Naive thymus-derived CD8-positive, alpha-beta T cell (primary cell): ENCODE data around the gene CCDC175. TPM values are rescaled to one million over a fixed set of nuclear protein-coding genes. Genes with fewer than 3 reads are reported as not detected.

Experiments used
- ATAC-seq, 2 donors: fragments of 150-1000 bp; cut with Tn5 transposase in 1 of 2; sonication (Bioruptor Pico), chemical (Tn5 transposase) in 1 of 2; 1 replicate in 1 of 2; 2 replicates in 1 of 2; pipeline ENCODE4 v1.10.0; 2021; ENCODE audit warnings: mild to moderate bottlenecking in 2 of 2, moderate library complexity in 2 of 2
- POLR2A ChIA-PET: fragments of 350-600 bp; sonication (Branson Sonifier 250); formaldehyde crosslinking; loops from one replicate; lab custom pipeline; 2021; ENCODE audit warnings: antibody characterized with exemption; lab: Charles Lee
- DNase-seq, 10 donors: peaks; one replicate each; pipeline versions ENCODE4 v3.0.0 to v3.0.0-alpha.2; 2020 to 2022
- H3K27ac Mint-ChIP-seq, 10 donors: one replicate each; pipeline ENCODE4 v1.8.0; 2020 to 2022; ENCODE audit warnings: mild to moderate bottlenecking in 10 of 10, mixed read lengths in 10 of 10, moderate library complexity in 4 of 10, inconsistent platforms in 1 of 10
- H3K27me3 Mint-ChIP-seq, 5 donors: one replicate each; pipeline ENCODE4 v1.8.0; 2021 to 2022; ENCODE audit warnings: mixed read lengths in 5 of 5
- H3K36me3 Mint-ChIP-seq, 3 donors: one replicate each; pipeline ENCODE4 v1.8.0; 2020 to 2022; ENCODE audit warnings: mixed read lengths in 3 of 3, mild to moderate bottlenecking in 2 of 3, inconsistent platforms in 1 of 3
- H3K4me1 Mint-ChIP-seq, 4 donors: one replicate each; pipeline ENCODE4 v1.8.0; 2021 to 2022; ENCODE audit warnings: mixed read lengths in 4 of 4
- H3K4me3 Mint-ChIP-seq, 10 donors: one replicate each; pipeline ENCODE4 v1.8.0; 2020 to 2022; ENCODE audit warnings: mild to moderate bottlenecking in 10 of 10, mixed read lengths in 10 of 10, moderate library complexity in 6 of 10, inconsistent platforms in 1 of 10
- H3K9me3 Mint-ChIP-seq, 9 donors: one replicate each; pipeline ENCODE4 v1.8.0; 2020 to 2022; ENCODE audit warnings: mixed read lengths in 9 of 9, mild to moderate bottlenecking in 3 of 9, inconsistent platforms in 1 of 9, moderate library complexity in 1 of 9
- polyA plus RNA-seq, 3 donors: library from polyadenylated mRNA; unstranded; fragments of 300-500 nt; fragmentation: Illumina TruSeq; gene quantifications; one replicate each; pipeline ENCODE4 v1.2.3, GENCODE V29; 2021
- total RNA-seq, 8 experiments: library from RNA in 2 of 8; stranded (reverse) in 2 of 8; gene quantifications; one replicate each; pipeline ENCODE4 v1.2.3 and lab custom pipeline; 2021 to 2026

CCDC175 gene
- total and polyA plus RNA-seq, 5 experiments from 2014 or later = not detected

DNA sequence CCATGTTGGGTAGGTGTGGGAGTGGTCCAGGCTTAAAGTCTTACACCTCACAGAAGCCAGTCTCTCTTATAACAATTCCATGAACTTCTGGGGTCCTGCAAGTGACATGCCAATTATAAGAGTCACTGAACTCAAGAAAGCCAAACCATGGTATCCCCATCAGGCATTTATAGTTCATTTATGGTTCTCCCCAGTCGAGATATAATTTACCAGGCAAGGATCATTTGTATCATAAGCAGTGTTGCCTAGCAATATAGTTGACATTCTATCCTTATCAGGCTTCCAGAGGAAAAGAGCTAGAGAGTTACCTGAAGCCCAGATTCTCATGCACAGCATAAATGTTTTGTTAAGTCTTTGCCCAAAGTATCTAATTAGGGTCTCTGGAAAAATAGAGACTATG is 84.2 kb downstream of the CCDC175 start:
- no peaks in the 10 kb centered on the region for H3K27me3 Mint-ChIP-seq
- ATAC-seq (no peak), DNase-seq (no peak)
- H3K27ac Mint-ChIP-seq = no peak overlapping the region
- H3K4me1 Mint-ChIP-seq = peaks cover 23 to 40% (median 38%) of the 10 kb centered on the region in 4 donors
- no peak overlapping the region for H3K4me3 Mint-ChIP-seq
- POLR2A ChIA-PET = interaction anchor here (0.7 to 1.1 kb wide), 2 partner anchors 29 to 31 kb away, joined by 4 to 5 read pairs; no protein-coding TSS in a partner anchor
- H3K36me3 Mint-ChIP-seq = peaks cover 28 to 84% (median 31%) of the 10 kb centered on the region in 3 donors
- no peaks in the 10 kb centered on the region for H3K9me3 Mint-ChIP-seq

DNA sequence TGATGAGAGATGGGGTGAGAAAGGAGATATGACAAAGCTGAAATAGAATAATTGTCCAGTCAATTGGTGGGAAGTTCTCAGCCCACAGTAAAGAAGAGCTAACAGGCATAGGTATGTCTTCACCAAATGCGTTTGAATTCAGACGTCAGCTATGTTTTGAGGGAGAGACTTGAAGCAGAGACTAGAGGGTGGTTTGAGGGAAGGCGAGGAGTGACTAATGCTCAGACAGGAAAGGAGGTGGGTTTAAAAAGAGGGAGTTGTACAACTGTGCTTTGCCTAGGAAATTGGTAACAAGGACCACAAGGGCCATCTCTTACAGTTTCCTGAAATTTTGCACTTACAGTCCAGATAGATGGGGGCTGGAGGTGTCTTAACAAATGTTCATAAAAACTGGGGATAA is 85.9 kb downstream of the CCDC175 start:
- peaks cover 26 to 75% (median 31%) of the 10 kb centered on the region in 3 donors for H3K36me3 Mint-ChIP-seq
- no peaks in the 10 kb centered on the region for H3K27me3 Mint-ChIP-seq
- no peak for DNase-seq
- H3K27ac Mint-ChIP-seq = no peak overlapping the region
- ATAC-seq = no peak
- POLR2A ChIA-PET = no interaction called here
- H3K4me3 Mint-ChIP-seq = no peak overlapping the region
- no peaks in the 10 kb centered on the region for H3K9me3 Mint-ChIP-seq
- peaks cover 22 to 48% (median 40%) of the 10 kb centered on the region in 4 donors for H3K4me1 Mint-ChIP-seq

DNA sequence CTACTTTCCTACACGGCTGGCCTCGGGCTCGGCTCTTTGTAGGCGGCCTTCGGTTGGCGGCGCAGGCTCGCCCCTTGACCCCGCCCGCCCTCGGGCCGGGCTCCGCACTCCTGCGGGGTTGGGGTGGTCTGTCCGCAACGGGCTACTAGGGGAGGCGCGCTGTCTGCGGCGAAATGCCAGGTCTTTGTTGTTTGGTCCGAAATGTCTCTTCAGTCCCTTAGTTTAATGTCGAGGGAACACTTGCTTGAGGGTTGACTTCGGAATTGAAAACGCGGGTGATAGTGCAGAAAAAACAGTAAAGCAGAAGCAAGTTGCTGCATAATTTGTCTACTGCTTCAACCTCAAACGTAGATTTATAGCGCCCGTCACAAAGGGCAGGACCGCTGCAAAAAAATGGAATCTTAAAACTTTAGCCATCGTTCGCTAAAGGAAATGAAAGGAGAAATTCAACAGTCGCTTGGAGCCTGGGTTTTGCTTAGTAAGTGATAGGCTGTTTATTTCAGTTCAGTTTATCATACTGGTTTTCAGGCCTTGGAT is 91.9 kb downstream of the CCDC175 start:
- Mint-ChIP-seq H3K4me3 (peak overlapping the region; percentile 86 to 99 (median 96)), H3K27me3 (no peaks in the 10 kb centered on the region), H3K27ac (peak overlapping the region; percentile 75 to 98 (median 94)), H3K9me3 (no peaks in the 10 kb centered on the region), H3K36me3 (peaks cover 8 to 20% (median 14%) of the 10 kb centered on the region in 3 donors), H3K4me1 (peaks cover 36 to 78% (median 68%) of the 10 kb centered on the region in 4 donors)
- DNase-seq (no peak), ATAC-seq (peak; percentile 54 to 61)
- POLR2A ChIA-PET = interaction anchor here (1.2 to 2.8 kb wide), 7 partner anchors 12 to 1187 kb away, joined by 3 to 20 read pairs (median 6); partner anchors contain the start of genes DAAM1, GPR135, KIAA0586 and PPM1A

DNA sequence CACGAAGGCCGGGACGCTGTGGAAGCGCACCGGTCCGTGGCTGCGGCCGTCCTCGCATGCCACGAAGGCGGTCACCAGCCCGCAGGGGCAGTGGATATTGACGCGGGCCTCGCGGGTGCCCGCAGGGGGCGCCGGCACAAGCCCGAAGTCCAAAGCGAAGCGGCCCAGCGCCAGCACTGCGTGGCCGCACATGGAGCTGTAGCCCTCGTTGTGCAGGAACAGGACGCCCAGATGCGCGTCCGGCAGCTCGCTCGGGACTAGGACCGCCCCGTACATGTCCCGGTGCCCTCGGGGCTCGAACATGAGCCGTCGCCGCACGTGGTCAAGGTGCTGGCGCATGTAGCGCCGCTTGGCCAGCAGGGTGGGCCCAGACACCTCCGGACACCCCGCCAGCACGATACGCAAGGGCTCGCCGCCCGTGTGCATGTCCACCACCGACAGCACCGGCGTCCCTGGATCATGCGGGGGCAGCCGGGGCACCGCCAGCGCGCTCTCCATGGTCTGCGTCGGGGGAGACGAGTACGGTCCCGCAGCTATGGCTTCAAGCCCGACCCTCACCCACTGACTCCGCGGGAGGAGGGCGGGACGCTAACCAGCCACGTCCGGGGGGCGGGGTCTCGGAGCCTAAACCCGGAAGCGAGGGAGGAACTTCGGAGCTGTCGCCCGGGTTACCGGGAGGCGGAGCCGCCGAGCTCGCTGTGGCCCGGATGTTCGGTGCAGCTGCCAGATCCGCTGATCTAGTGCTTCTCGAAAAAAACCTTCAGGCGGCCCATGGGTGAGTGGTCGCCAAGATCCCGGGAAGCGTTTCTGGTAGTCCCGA is 92.6 kb downstream of the CCDC175 start, which contains the start of the genes JKAMP and L3HYPDH:
Gene JKAMP, plus strand, starts transcription at position 699 of the 820 bp plus-strand sequence. Its CDS starts 73 bp downstream, at position 772.
Gene L3HYPDH, minus strand, starts transcription at position 590 of the 820 bp plus-strand sequence. Its CDS starts 92 bp downstream, at position 498.
- no peaks in the 10 kb centered on the region for H3K9me3 Mint-ChIP-seq
- no peaks in the 10 kb centered on the region for H3K27me3 Mint-ChIP-seq
- peak within 1 kb of the TSS; percentile 75 to 98 (median 94) for H3K27ac Mint-ChIP-seq
- POLR2A ChIA-PET = interaction anchor here (1.0 to 2.8 kb wide), 9 partner anchors 11 to 1187 kb away, joined by 3 to 20 read pairs (median 5); partner anchors contain the start of genes DAAM1, GPR135, KIAA0586 and PPM1A
- H3K36me3 Mint-ChIP-seq = peaks cover 1 to 14% (median 8%) of the 10 kb centered on the region in 3 donors
- ATAC-seq = peak; percentile 90 to 94
- H3K4me1 Mint-ChIP-seq = peaks cover 32 to 73% (median 65%) of the 10 kb centered on the region in 4 donors
- DNase-seq = peak; percentile 94 to 99 (median 96)
- peak within 1 kb of the TSS; percentile 86 to 99 (median 96) for H3K4me3 Mint-ChIP-seq

DNA sequence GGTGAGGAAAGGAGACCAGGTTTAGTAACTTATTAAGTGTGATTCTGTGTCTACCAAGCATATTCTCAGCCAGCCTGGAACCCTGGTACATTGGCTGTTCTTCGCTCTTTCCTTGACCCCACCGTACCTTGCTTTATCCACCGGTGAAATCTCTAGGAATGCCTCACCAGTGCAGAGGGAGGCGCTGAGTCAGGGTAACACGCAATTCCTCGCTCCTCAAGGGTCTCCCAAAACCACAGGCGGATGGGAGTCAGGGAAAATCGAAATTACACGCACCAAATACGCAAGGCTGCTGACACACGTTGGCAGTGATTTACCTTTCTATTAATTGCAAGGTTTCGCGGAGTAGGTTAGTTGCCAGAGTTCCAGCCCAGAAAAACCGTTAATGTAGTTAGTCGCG is 93.2 kb downstream of the CCDC175 start:
- DNase-seq (no peak), ATAC-seq (no peak)
- Mint-ChIP-seq H3K27ac (peak overlapping the region; percentile 54 to 94 (median 80)), H3K27me3 (no peaks in the 10 kb centered on the region), H3K4me3 (peak overlapping the region; percentile 86 to 99 (median 96)), H3K4me1 (peaks cover 28 to 71% (median 62%) of the 10 kb centered on the region in 4 donors), H3K9me3 (no peaks in the 10 kb centered on the region), H3K36me3 (peaks cover 0 to 11% (median 3%) of the 10 kb centered on the region in 3 donors)
- POLR2A ChIA-PET = interaction anchor here (1.0 to 2.8 kb wide), 9 partner anchors 11 to 1186 kb away, joined by 3 to 20 read pairs (median 5); partner anchors contain the start of genes DAAM1, GPR135, KIAA0586 and PPM1A

DNA sequence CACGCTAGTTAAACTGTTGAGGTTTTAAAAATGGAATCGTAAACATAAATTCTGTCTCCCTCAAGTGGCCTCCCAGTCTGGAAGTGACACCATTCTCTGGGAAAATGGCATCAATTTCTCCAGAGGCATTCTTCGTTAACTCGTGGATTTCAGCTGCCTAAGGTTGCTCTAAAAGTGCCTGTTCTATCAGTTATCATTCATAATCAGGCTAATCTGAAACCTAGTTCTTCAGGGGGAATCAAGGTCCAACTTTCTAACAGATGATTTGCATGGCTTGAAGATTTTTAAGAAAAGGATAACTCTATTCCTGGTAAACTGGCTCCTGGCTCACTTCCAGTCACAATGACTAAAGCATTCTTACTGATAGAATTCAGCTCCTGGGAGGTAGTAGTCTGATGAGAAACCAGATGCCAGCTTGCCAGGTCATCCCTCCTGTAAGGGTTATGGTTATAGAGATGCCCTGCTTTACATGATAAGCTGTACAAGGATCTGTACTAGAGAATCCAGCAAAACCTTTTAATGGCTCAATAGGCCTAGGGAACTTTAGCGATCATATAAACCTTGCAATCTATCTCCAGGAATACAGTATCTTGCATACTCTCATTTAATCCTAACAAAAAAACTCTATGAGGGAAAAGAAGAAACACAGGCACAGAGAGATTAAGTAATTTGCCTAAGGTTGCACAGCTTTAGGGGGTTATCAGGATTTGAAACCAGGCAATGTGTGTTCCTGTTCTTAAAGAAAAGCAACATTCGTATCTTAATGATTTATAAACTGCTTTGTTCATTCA is 93.9 kb downstream of the CCDC175 start:
- Mint-ChIP-seq H3K36me3 (peaks cover 0 to 9% (median 0%) of the 10 kb centered on the region in 3 donors), H3K27me3 (no peaks in the 10 kb centered on the region), H3K27ac (peak overlapping the region; percentile 54 to 94 (median 80)), H3K9me3 (no peaks in the 10 kb centered on the region), H3K4me3 (peak overlapping the region; percentile 86 to 99 (median 96)), H3K4me1 (peaks cover 27 to 68% (median 59%) of the 10 kb centered on the region in 4 donors)
- POLR2A ChIA-PET = interaction anchor here (1.7 to 2.8 kb wide), 2 partner anchors 18 to 766 kb away, joined by 12 to 20 read pairs; partner anchors contain the start of genes GPR135 and PPM1A
- ATAC-seq = no peak
- DNase-seq = no peak

DNA sequence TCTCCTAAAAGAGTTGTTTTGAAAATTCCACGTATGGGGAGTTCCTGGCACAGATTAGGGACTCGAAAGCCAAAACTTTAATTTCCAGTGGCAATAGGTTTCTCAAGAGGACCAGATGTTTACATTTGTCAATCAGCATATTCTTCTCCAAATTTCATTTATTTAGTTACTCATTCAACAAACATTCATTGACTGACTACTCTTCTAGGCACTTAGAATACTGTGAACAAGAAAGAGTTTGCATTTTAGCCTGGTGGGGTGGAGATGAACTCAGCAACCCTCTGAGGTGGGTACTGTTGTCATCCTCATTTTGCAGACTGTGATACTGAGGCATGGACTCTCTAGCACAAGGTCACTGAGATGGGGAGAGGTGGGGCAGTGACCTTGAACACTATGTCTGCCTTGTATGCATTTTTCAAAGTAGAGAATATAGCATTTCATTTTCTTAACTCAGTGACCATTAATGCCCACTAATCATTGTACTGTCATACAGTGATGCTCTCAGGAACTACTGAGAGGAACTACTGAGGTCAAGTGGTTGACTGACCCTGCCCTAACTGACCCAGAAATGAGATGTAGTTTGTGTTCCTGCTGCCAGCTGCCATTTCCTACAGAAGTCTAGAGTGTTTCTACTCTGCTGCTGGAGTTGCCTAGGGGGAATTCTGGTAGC is 94.6 kb downstream of the CCDC175 start:
- DNase-seq (no peak), ATAC-seq (no peak)
- peak overlapping the region in 4 of 10 donors; percentile 25 to 93 (median 74) for H3K27ac Mint-ChIP-seq
- no peaks in the 10 kb centered on the region for H3K9me3 Mint-ChIP-seq
- no peaks in the 10 kb centered on the region for H3K27me3 Mint-ChIP-seq
- POLR2A ChIA-PET = interaction anchor here (2.8 kb wide), 1 partner anchor 17 kb away, joined by 20 read pairs; the partner anchor contains the start of gene GPR135
- H3K4me1 Mint-ChIP-seq = peaks cover 29 to 67% (median 62%) of the 10 kb centered on the region in 4 donors
- H3K4me3 Mint-ChIP-seq = peak overlapping the region; percentile 6 to 99 (median 94)
- H3K36me3 Mint-ChIP-seq = peaks cover 0 to 10% (median 0%) of the 10 kb centered on the region in 3 donors

DNA sequence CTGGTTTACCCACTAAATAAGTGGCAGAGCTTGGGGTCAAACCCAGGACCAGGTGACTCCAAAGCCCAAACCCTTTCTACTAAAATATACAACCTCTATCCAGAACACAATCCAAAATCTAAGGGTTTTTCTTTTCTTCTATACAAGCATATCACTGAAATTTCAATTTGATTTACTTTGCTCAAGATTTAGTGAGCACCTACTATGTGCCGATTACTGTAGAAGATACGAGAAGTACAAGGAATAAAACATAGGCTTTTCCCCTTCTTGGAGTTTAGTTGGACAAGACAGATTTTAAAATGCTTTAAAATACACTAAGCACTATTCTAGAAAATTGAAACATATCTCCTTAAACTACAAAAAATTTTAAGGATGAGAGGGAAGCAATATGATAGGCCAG is 95.2 kb downstream of the CCDC175 start:
- no peaks in the 10 kb centered on the region for H3K27me3 Mint-ChIP-seq
- H3K36me3 Mint-ChIP-seq = peaks cover 0 to 12% (median 0%) of the 10 kb centered on the region in 3 donors
- POLR2A ChIA-PET = no interaction called here
- no peak for ATAC-seq
- peaks cover 30 to 65% (median 62%) of the 10 kb centered on the region in 4 donors for H3K4me1 Mint-ChIP-seq
- no peaks in the 10 kb centered on the region for H3K9me3 Mint-ChIP-seq
- peak overlapping the region in 3 of 10 donors; percentile 7 to 23 (median 8) for H3K4me3 Mint-ChIP-seq
- peak overlapping the region in 2 of 10 donors; percentile 7 to 24 for H3K27ac Mint-ChIP-seq
- DNase-seq = no peak

DNA sequence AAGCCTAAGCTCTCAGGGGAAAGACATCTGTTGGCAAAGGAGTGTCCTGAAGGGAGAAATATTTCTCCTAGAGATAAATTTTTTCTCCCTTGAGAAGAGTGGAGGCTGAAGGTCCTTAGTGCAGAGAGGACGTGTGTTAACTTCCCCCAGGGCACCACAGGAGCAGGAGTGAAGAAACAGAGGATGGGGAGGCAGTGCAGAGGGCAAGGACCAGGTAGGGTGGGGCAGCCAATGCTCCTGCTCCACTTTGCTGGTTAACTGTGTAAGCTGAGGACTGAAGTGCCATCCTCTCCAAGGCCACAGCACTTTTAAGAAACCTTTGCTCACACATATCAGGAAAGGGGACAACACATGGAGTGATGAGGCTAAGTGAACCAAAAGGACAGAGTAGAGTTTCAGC is 96.4 kb downstream of the CCDC175 start:
- H3K27me3 Mint-ChIP-seq = no peaks in the 10 kb centered on the region
- H3K4me3 Mint-ChIP-seq = peak overlapping the region in 1 of 10 donors; percentile 36
- H3K4me1 Mint-ChIP-seq = peaks cover 30 to 61% (median 51%) of the 10 kb centered on the region in 4 donors
- POLR2A ChIA-PET = no interaction called here
- peaks cover 0 to 22% (median 0%) of the 10 kb centered on the region in 3 donors for H3K36me3 Mint-ChIP-seq
- H3K27ac Mint-ChIP-seq = peak overlapping the region in 5 of 10 donors; percentile 12 to 79 (median 48)
- H3K9me3 Mint-ChIP-seq = no peaks in the 10 kb centered on the region
- ATAC-seq (no peak), DNase-seq (no peak)

DNA sequence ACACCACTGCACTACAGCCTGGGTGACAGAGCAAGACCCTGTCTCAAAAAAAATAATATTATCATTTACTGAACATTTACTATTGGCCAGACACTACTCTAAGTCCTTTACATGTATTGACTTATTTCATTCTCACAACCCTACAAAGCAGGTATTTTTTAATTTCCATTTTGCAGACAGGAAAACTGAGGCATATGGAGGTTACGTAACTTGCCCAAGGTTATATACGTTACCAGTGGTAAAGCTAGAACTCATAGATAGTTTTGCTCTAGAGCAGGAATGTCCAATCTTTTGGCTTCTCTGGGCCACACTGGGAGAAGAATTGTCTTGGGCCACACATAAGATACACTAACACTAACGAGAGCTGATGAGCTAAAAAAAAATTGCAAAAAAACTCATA is 98.1 kb downstream of the CCDC175 start:
- DNase-seq = no peak
- peaks cover 0 to 30% (median 0%) of the 10 kb centered on the region in 3 donors for H3K36me3 Mint-ChIP-seq
- H3K27ac Mint-ChIP-seq = no peak overlapping the region
- no peaks in the 10 kb centered on the region for H3K27me3 Mint-ChIP-seq
- no peak overlapping the region for H3K4me3 Mint-ChIP-seq
- no peaks in the 10 kb centered on the region for H3K9me3 Mint-ChIP-seq
- POLR2A ChIA-PET = no interaction called here
- peaks cover 30 to 58% (median 46%) of the 10 kb centered on the region in 4 donors for H3K4me1 Mint-ChIP-seq
- no peak for ATAC-seq

DNA sequence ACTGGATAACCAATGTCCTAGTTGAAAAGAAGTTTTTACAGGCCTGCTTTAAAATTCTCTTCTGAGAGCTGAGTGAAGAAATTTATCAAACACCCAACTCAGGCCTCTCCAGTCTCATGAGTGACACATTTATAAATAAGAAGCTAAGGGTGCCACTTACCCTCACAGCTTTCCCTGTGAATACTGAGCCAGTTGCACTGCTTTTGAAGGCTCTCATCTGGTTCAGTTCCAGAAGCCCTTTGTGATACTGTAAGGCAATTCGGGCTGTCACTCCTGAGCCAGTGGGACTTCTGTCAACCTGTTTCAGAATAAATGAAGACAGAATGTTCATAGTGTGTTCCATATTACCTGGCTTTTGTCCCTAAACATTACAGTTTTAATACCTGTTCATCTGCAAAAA is 100.9 kb downstream of the CCDC175 start:
- peaks cover 0 to 42% (median 0%) of the 10 kb centered on the region in 3 donors for H3K36me3 Mint-ChIP-seq
- H3K4me3 Mint-ChIP-seq = no peak overlapping the region
- ATAC-seq (no peak), DNase-seq (no peak)
- H3K4me1 Mint-ChIP-seq = peaks cover 13 to 30% (median 23%) of the 10 kb centered on the region in 4 donors
- no peaks in the 10 kb centered on the region for H3K27me3 Mint-ChIP-seq
- POLR2A ChIA-PET = no interaction called here
- H3K9me3 Mint-ChIP-seq = no peaks in the 10 kb centered on the region
- no peak overlapping the region for H3K27ac Mint-ChIP-seq
